NOMO-1 treated with DMSO at 0.1 percent for 48 hours (cell line): ENCODE measurements around the gene FAM222A.
A peak's percentile ranks its signal among the peaks of the same experiment; 100 is the strongest.

Source experiments
- DNase-seq: peaks from one replicate; lab custom pipeline; 2025; ENCODE audit not compliant: unreplicated experiment; lab: John Stamatoyannopoulos, UW

FAM222A gene

GRCh38 chr12:109758426-109759420 is 45.1 kb downstream of the FAM222A start:
- no peak for DNase-seq

GRCh38 chr12:109759595-109759994 is 46.0 kb downstream of the FAM222A start:
- DNase-seq, result no peak

- no peak for DNase-seq
Measured at GRCh38 chr12:109760031-109760929, 46.7 kb downstream of the FAM222A start.

GRCh38 chr12:109760930-109761921 is 47.6 kb downstream of the FAM222A start:
- no peak for DNase-seq

- DNase-seq, result no peak
Measured at GRCh38 chr12:109762071-109762672, 48.5 kb downstream of the FAM222A start.

GRCh38 chr12:109762673-109763191 is 49.1 kb downstream of the FAM222A start:
- DNase-seq, result no peak

- peak; percentile 51 for DNase-seq
Measured at GRCh38 chr12:109763201-109763841, 49.7 kb downstream of the FAM222A start.

- DNase-seq, result no peak
Measured at GRCh38 chr12:109764123-109764522, 50.5 kb downstream of the FAM222A start.

- DNase-seq, result no peak
Measured at GRCh38 chr12:109764776-109765445, 51.3 kb downstream of the FAM222A start.

- DNase-seq, result no peak
Measured at GRCh38 chr12:109765446-109765810, 51.8 kb downstream of the FAM222A start.

- DNase-seq, result no peak
Measured at GRCh38 chr12:109766251-109766778, 52.7 kb downstream of the FAM222A start.

GRCh38 chr12:109767456-109767855 is 53.8 kb downstream of the FAM222A start:
- DNase-seq, result no peak

GRCh38 chr12:109767991-109768900 is 54.6 kb downstream of the FAM222A start:
- DNase-seq, result no peak

GRCh38 chr12:109768901-109769670 is 55.5 kb downstream of the FAM222A start:
- no peak for DNase-seq

- no peak for DNase-seq
Measured at GRCh38 chr12:109770104-109770860, 56.7 kb downstream of the FAM222A start.
